ENCODE measurements around the gene GPR87. TPM values are rescaled to one million over a fixed set of nuclear protein-coding genes. Genes with fewer than 3 reads are reported as not detected.

GPR87 gene
- total RNA-seq, 5 donors from 2014 or later (not counting 1 experiment from before 2014, with no cell fraction given) = not detected

GRCh38 chr3:151275091-151275490 lies 41.5 kb downstream of the GPR87 start:
- DNase-seq (no peak), ATAC-seq (replicated peaks in 1 of 4) (no peak)
- CTCF ChIA-PET = interaction anchor here in 1 of 2 donors (0.8 kb wide), 1 partner anchor 9 kb away, joined by 3 read pairs; no protein-coding TSS in a partner anchor
- POLR2A ChIA-PET = no interaction called here
- Mint-ChIP-seq H3K27me3 (no peaks in the 10 kb centered on the region), H3K36me3 (peaks cover 3% of the 10 kb centered on the region), H3K4me1 (peaks cover 40 to 48% (median 46%) of the 10 kb centered on the region in 3 donors), H3K27ac (peak overlapping the region; percentile 20 to 94), H3K9me3 (no peaks in the 10 kb centered on the region), H3K4me3 (peak overlapping the region in 1 of 3 donors; percentile 31)
- Histone ChIP-seq H3K27me3 (replicated peaks in 1 of 2; ENCODE audit: control insufficient read depth in 2 of 2, extremely low read depth in 1 of 2, insufficient read depth in 2 of 2, low read length in 1 of 2) (no peaks in the 10 kb centered on the region), H3K36me3 (ENCODE audit: control insufficient read depth in 2 of 2, extremely low read depth in 1 of 2, insufficient read depth in 1 of 2, low read length in 1 of 2) (no peaks in the 10 kb centered on the region), H3K4me1 (ENCODE audit: control insufficient read depth in 1 of 2, extremely low read depth in 1 of 2, insufficient read depth in 2 of 2, low read length in 2 of 2) (peaks cover 14 to 37% of the 10 kb centered on the region in 2 experiments), H3K27ac (ENCODE audit: low read length) (no peak overlapping the region), H3K4me3 (ENCODE audit: control insufficient read depth in 1 of 2, extremely low read depth in 1 of 2, low read length in 1 of 2) (no peak overlapping the region), H3K9me3 (no peaks in the 10 kb centered on the region)
- whole genome bisulfite sequencing (ENCODE audit: insufficient coverage) = no CpG with 5 or more reads among the region's 5 CpGs

GRCh38 chr3:151269631-151270030 lies 47.0 kb downstream of the GPR87 start:
- H3K4me3 Mint-ChIP-seq = no peak overlapping the region
- ATAC-seq (replicated peaks in 1 of 4) (no peak), DNase-seq (no peak)
- no peaks in the 10 kb centered on the region for H3K36me3 Mint-ChIP-seq
- ChIA-PET CTCF (interaction anchor here in 1 of 2 donors (0.6 kb wide), 1 partner anchor 13 kb away, joined by 3 read pairs; no protein-coding TSS in a partner anchor), POLR2A (interaction anchor here in 1 of 2 donors (0.5 kb wide), 1 partner anchor 63 kb away, joined by 6 read pairs; no protein-coding TSS in a partner anchor)
- H3K9me3 ChIP-seq = no peaks in the 10 kb centered on the region
- peaks cover 16 to 32% (median 22%) of the 10 kb centered on the region in 3 donors for H3K4me1 Mint-ChIP-seq
- H3K27ac ChIP-seq (ENCODE audit: low read length) = no peak overlapping the region
- peak overlapping the region in 1 of 2 donors; percentile 13 for H3K27ac Mint-ChIP-seq
- H3K27me3 ChIP-seq (replicated peaks in 1 of 2; ENCODE audit: control insufficient read depth in 2 of 2, extremely low read depth in 1 of 2, insufficient read depth in 2 of 2, low read length in 1 of 2) = no peaks in the 10 kb centered on the region
- peaks cover 0 to 3% of the 10 kb centered on the region in 2 donors for H3K27me3 Mint-ChIP-seq
- peaks cover 4 to 9% of the 10 kb centered on the region in 2 experiments for H3K4me1 ChIP-seq (ENCODE audit: control insufficient read depth in 1 of 2, extremely low read depth in 1 of 2, insufficient read depth in 2 of 2, low read length in 2 of 2)
- H3K9me3 Mint-ChIP-seq = no peaks in the 10 kb centered on the region
- no peak overlapping the region for H3K4me3 ChIP-seq (ENCODE audit: control insufficient read depth in 1 of 2, extremely low read depth in 1 of 2, low read length in 1 of 2)
- H3K36me3 ChIP-seq (ENCODE audit: control insufficient read depth in 2 of 2, extremely low read depth in 1 of 2, insufficient read depth in 1 of 2, low read length in 1 of 2) = no peaks in the 10 kb centered on the region
- WGBS (ENCODE audit: insufficient coverage) = 100% methylated on average over 1 of the region's 5 CpGs

GRCh38 chr3:151268267-151269235 lies 48.1 kb downstream of the GPR87 start:
- H3K9me3 Mint-ChIP-seq = no peaks in the 10 kb centered on the region
- ChIA-PET POLR2A (interaction anchor here (0.5 to 1.1 kb wide), 5 partner anchors 10 to 47 kb away, joined by 3 to 4 read pairs (median 3); partner anchors contain the start of gene P2RY14 (in 2 of the 2)), CTCF (interaction anchor here (0.9 to 2.7 kb wide), 7 partner anchors 10 to 112 kb away, joined by 3 to 10 read pairs (median 3); partner anchors contain the start of gene P2RY14 (in 1 of the 2))
- peak overlapping the region; percentile 42 for H3K27ac ChIP-seq (ENCODE audit: low read length)
- H3K27me3 ChIP-seq (replicated peaks in 1 of 2; ENCODE audit: control insufficient read depth in 2 of 2, extremely low read depth in 1 of 2, insufficient read depth in 2 of 2, low read length in 1 of 2) = no peaks in the 10 kb centered on the region
- peaks cover 0 to 3% of the 10 kb centered on the region in 2 donors for H3K27me3 Mint-ChIP-seq
- peaks cover 4 to 7% of the 10 kb centered on the region in 2 experiments for H3K4me1 ChIP-seq (ENCODE audit: control insufficient read depth in 1 of 2, extremely low read depth in 1 of 2, insufficient read depth in 2 of 2, low read length in 2 of 2)
- DNase-seq (peak in 18 of 35 experiments; percentile 2 to 54 (median 14)), ATAC-seq (replicated peaks in 1 of 4) (peak; percentile 50 to 81 (median 70))
- H3K36me3 Mint-ChIP-seq = no peaks in the 10 kb centered on the region
- H3K4me3 ChIP-seq (ENCODE audit: control insufficient read depth in 1 of 2, extremely low read depth in 1 of 2, low read length in 1 of 2) = no peak overlapping the region
- WGBS (ENCODE audit: insufficient coverage) = no CpG with 5 or more reads among the region's 11 CpGs
- H3K4me1 Mint-ChIP-seq = peaks cover 13 to 30% (median 19%) of the 10 kb centered on the region in 3 donors
- peak overlapping the region; percentile 87 to 91 for H3K27ac Mint-ChIP-seq
- no peaks in the 10 kb centered on the region for H3K36me3 ChIP-seq (ENCODE audit: control insufficient read depth in 2 of 2, extremely low read depth in 1 of 2, insufficient read depth in 1 of 2, low read length in 1 of 2)
- H3K9me3 ChIP-seq = no peaks in the 10 kb centered on the region
- peak overlapping the region; percentile 49 to 61 (median 59) for H3K4me3 Mint-ChIP-seq

GRCh38 chr3:151267066-151267465 lies 49.6 kb downstream of the GPR87 start:
- Histone ChIP-seq H3K27ac (ENCODE audit: low read length) (no peak overlapping the region), H3K9me3 (no peaks in the 10 kb centered on the region), H3K27me3 (replicated peaks in 1 of 2; ENCODE audit: control insufficient read depth in 2 of 2, extremely low read depth in 1 of 2, insufficient read depth in 2 of 2, low read length in 1 of 2) (no peaks in the 10 kb centered on the region), H3K4me1 (ENCODE audit: control insufficient read depth in 1 of 2, extremely low read depth in 1 of 2, insufficient read depth in 2 of 2, low read length in 2 of 2) (peaks cover 4 to 5% of the 10 kb centered on the region in 2 experiments), H3K36me3 (ENCODE audit: control insufficient read depth in 2 of 2, extremely low read depth in 1 of 2, insufficient read depth in 1 of 2, low read length in 1 of 2) (no peaks in the 10 kb centered on the region), H3K4me3 (ENCODE audit: control insufficient read depth in 1 of 2, extremely low read depth in 1 of 2, low read length in 1 of 2) (no peak overlapping the region)
- Mint-ChIP-seq H3K36me3 (no peaks in the 10 kb centered on the region), H3K4me3 (no peak overlapping the region), H3K27ac (no peak overlapping the region), H3K4me1 (peaks cover 13 to 30% (median 18%) of the 10 kb centered on the region in 3 donors), H3K27me3 (peaks cover 0 to 3% of the 10 kb centered on the region in 2 donors), H3K9me3 (no peaks in the 10 kb centered on the region)
- ATAC-seq (replicated peaks in 1 of 4) (no peak), DNase-seq (no peak)
- ChIA-PET POLR2A (no interaction called here), CTCF (interaction anchor here (0.9 to 2.7 kb wide), 6 partner anchors 12 to 111 kb away, joined by 3 to 10 read pairs (median 4); partner anchors contain the start of gene P2RY14 (in 1 of the 2))
- no CpG with 5 or more reads among the region's 1 CpG for WGBS (ENCODE audit: insufficient coverage)

- no peaks in the 10 kb centered on the region for H3K36me3 Mint-ChIP-seq
- no peaks in the 10 kb centered on the region for H3K9me3 Mint-ChIP-seq
- Histone ChIP-seq H3K27ac (ENCODE audit: low read length) (no peak overlapping the region), H3K36me3 (ENCODE audit: control insufficient read depth in 2 of 2, extremely low read depth in 1 of 2, insufficient read depth in 1 of 2, low read length in 1 of 2) (no peaks in the 10 kb centered on the region), H3K4me1 (ENCODE audit: control insufficient read depth in 1 of 2, extremely low read depth in 1 of 2, insufficient read depth in 2 of 2, low read length in 2 of 2) (peaks cover 4 to 5% of the 10 kb centered on the region in 2 experiments), H3K9me3 (no peaks in the 10 kb centered on the region), H3K4me3 (ENCODE audit: control insufficient read depth in 1 of 2, extremely low read depth in 1 of 2, low read length in 1 of 2) (no peak overlapping the region), H3K27me3 (replicated peaks in 1 of 2; ENCODE audit: control insufficient read depth in 2 of 2, extremely low read depth in 1 of 2, insufficient read depth in 2 of 2, low read length in 1 of 2) (no peaks in the 10 kb centered on the region)
- H3K4me1 Mint-ChIP-seq = peaks cover 13 to 30% (median 18%) of the 10 kb centered on the region in 3 donors
- 100% methylated on average over 2 of the region's 5 CpGs for WGBS (ENCODE audit: insufficient coverage)
- no peak overlapping the region for H3K27ac Mint-ChIP-seq
- H3K27me3 Mint-ChIP-seq = peaks cover 1 to 3% of the 10 kb centered on the region in 2 donors
- CTCF ChIA-PET = interaction anchor here (0.6 to 1.5 kb wide), 3 partner anchors 13 to 37 kb away, joined by 3 to 4 read pairs (median 4); partner anchors contain the start of gene P2RY14 (in 1 of the 2)
- H3K4me3 Mint-ChIP-seq = no peak overlapping the region
- ATAC-seq (replicated peaks in 1 of 4) = peak in 1 of 4 experiments; percentile 42
- POLR2A ChIA-PET = interaction anchor here in 1 of 2 donors (0.6 kb wide), 1 partner anchor 1243 kb away, joined by 3 read pairs; no protein-coding TSS in a partner anchor
- peak in 3 of 35 experiments; percentile 3 to 48 (median 6) for DNase-seq
Measured at GRCh38 chr3:151265866-151266265, 50.8 kb downstream of the GPR87 start.

GRCh38 chr3:151265166-151265565 lies 51.5 kb downstream of the GPR87 start:
- ATAC-seq (replicated peaks in 1 of 4) (no peak), DNase-seq (no peak)
- no peaks in the 10 kb centered on the region for H3K9me3 ChIP-seq
- H3K9me3 Mint-ChIP-seq = no peaks in the 10 kb centered on the region
- peaks cover 13 to 30% (median 15%) of the 10 kb centered on the region in 3 donors for H3K4me1 Mint-ChIP-seq
- CTCF ChIA-PET = interaction anchor here (0.6 to 1.1 kb wide), 3 partner anchors 14 to 364 kb away, joined by 3 to 4 read pairs (median 3); partner anchors contain the start of gene P2RY14 (in 1 of the 2)
- no peak overlapping the region for H3K27ac ChIP-seq (ENCODE audit: low read length)
- no peak overlapping the region for H3K4me3 ChIP-seq (ENCODE audit: control insufficient read depth in 1 of 2, extremely low read depth in 1 of 2, low read length in 1 of 2)
- H3K36me3 ChIP-seq (ENCODE audit: control insufficient read depth in 2 of 2, extremely low read depth in 1 of 2, insufficient read depth in 1 of 2, low read length in 1 of 2) = no peaks in the 10 kb centered on the region
- POLR2A ChIA-PET = no interaction called here
- H3K27ac Mint-ChIP-seq = no peak overlapping the region
- H3K36me3 Mint-ChIP-seq = no peaks in the 10 kb centered on the region
- peaks cover 4 to 5% of the 10 kb centered on the region in 2 experiments for H3K4me1 ChIP-seq (ENCODE audit: control insufficient read depth in 1 of 2, extremely low read depth in 1 of 2, insufficient read depth in 2 of 2, low read length in 2 of 2)
- peaks cover 3% of the 10 kb centered on the region in 2 donors for H3K27me3 Mint-ChIP-seq
- WGBS (ENCODE audit: insufficient coverage) = 100% methylated on average over 3 of the region's 5 CpGs
- no peaks in the 10 kb centered on the region for H3K27me3 ChIP-seq (replicated peaks in 1 of 2; ENCODE audit: control insufficient read depth in 2 of 2, extremely low read depth in 1 of 2, insufficient read depth in 2 of 2, low read length in 1 of 2)
- no peak overlapping the region for H3K4me3 Mint-ChIP-seq
